ENCODE data around the gene RAB23.

The RAB23 gene

DNA sequence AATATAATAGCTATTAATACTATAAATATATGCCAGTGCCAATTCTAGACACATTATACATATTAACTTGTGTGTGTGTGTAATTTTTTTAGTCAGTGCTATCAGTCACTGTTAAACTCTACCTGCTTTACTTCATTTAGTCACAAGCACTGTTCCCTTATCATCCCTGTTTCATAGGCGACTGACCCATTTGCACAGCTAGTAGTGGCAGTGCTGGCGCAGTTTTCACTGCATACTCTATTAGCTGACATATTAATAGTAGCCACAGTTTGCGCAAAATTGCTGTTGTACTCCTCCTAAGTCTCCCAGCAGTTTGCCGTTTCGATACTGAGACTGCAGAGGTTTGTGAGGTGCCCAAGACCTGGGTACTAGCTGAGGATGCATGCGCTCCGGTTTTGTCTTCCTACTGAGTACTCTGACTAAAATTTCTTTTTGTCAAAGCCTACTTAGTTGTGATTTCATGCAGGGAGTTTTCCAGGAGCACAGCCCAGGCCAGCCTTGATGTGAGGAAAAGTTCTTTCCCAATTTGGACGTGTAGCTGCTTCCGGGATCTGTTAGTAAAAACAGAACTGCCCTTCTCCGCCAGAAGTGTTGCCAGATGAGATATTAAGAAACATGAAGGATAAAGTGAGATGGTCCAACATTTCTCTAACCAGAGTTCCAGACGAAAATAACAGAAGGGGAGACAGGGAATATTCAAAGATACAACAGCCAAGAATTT is 44.4 kb downstream of the RAB23 start:
- DNase-seq = no peak

- no peak for DNase-seq
Observed at GRCh38 chr6:57174511-57174907, 47.6 kb downstream of the RAB23 start.

DNA sequence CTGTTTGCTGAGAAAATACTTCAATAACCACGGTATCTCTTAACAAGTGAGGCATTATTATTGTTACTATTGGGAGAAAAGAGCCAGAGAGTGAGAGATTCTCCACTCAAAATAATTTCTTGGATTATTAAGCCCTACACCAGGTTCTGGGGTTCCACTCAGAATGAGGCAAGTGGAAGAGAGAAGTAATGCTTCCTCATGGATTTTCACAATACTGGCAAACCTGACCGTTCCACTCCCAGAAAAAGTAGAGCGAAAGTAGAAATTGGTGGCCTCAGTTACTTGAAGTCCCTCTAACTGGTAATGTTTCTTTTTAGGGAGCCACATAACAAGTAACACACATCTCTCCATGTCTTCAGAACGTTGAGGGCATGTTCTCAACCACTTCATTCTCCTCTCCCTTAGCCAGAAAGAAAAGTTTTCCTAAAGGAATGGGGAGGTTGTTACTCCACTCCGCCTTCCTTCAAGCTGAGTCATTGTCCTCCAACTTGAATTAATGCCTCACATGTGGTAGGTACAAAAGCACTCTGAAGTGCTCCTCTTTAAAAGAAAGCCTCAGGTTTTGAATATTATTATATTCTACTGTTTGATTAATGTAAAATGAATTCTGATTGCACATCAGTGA is 48.1 kb downstream of the RAB23 start:
- DNase-seq = peak; percentile 31

- DNase-seq = peak; percentile 58
Observed at GRCh38 chr6:57173056-57173885, 48.8 kb downstream of the RAB23 start.

DNA sequence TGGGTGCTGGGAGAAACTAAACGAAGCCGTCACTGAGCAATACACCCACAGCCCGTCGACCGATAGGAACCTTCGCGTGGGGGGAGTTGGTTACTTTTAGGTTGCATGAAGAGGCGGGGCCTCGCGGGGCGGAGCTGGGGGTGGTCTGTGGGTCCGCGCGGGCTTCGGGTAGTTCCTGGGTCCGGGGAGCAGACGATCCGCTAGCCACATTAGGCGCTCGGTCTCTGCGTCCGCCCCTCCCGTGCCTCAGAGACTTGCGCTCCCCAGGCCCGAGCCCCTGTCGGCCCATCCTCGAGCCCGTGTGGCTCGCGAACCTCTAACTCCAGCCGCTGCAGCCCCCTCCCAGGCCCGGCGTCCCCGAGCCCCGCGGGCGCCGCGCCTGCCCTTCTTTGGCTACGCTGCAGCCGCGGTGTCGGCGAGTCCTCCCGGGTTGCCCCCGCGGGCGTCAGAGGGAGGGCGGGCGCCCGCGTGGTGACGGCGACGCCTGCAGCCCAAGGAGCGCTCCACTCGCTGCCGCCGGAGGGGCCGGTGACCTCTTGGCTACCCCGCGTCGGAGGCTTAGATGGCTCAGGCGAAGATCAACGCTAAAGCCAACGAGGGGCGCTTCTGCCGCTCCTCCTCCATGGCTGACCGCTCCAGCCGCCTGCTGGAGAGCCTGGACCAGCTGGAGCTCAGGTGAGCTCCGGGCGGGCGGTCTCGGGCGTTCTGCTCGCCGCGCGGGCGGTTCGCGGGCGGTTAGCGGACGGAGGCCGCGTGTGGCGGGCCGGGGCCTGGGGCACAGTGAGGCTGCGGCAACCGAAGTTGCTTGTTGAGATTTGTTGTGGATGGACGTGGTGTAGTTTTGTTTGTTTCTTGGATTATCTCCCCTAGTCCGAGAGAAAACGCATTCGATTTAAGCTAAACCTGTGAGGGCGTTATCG is 49.7 kb downstream of the RAB23 start, which contains the start of gene BAG2:
Gene BAG2 (plus strand): TSS at position 191 of the 920 bp plus-strand sequence. CDS start 372 bp downstream, at position 563.
- DNase-seq = peak; percentile 94

DNA sequence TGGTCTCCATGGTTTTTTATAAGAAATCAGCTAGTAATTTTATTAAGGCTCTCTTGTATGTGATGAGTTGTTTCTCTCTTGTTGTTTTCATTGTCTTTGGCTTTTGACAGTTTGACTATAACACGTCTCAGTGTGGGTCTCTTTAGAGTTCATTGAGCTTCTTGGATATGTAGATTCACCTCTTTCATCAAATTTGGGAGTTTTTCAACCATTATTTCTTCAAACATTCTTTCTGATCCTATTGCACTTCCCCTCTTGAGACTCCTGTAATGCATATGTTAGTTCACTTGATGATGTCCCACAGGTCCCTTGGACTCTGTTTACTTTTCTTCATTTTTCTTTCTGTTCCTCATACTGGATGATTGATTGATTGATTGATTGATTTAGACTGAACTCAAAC is 57.0 kb downstream of the RAB23 start:
- no peak for DNase-seq

DNA sequence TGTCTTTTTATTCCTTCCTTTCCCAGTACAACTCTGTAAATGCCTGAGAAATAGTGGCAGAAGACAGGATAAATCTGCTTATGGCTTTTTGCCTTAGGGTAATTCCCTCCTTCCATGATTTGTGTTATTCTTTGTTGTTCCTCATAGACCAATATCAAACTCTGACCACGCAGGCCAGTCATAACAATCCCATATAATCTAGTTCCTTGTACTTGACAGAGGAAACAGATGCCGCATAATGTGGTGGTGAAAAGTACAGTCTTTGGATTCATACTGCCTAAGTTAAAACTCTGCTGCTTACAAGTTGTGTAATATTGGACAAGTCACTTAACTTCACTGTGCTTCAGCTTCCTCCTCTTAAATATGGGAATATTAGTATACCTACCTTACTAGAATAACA is 58.2 kb downstream of the RAB23 start:
- no peak for DNase-seq

- peak; percentile 78 for DNase-seq
Observed at GRCh38 chr6:57162516-57162915, 59.6 kb downstream of the RAB23 start.

- DNase-seq = no peak
Observed at GRCh38 chr6:57162028-57162427, 60.1 kb downstream of the RAB23 start.

GRCh38 chr6:57159127-57159526 is 63.0 kb downstream of the RAB23 start:
- no peak for DNase-seq

DNA sequence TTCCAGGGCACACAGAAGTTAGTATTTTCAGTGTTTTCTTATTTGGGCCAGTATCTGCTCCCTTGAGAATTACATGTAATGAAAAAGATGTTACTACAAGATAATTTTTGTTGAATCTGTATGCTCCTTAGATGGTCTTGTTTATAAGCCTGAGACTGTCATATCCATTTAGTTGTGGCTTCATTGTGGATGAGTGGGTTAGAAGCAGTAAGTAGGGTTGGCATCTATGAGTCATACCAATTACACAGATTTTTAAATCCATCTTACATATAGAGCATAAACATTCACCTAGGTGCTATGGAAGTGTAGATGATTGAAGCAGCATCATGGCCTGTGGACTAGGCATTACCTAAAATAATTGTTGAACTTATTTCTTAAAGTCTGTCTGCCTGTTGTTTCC is 63.4 kb downstream of the RAB23 start:
- no peak for DNase-seq

DNA sequence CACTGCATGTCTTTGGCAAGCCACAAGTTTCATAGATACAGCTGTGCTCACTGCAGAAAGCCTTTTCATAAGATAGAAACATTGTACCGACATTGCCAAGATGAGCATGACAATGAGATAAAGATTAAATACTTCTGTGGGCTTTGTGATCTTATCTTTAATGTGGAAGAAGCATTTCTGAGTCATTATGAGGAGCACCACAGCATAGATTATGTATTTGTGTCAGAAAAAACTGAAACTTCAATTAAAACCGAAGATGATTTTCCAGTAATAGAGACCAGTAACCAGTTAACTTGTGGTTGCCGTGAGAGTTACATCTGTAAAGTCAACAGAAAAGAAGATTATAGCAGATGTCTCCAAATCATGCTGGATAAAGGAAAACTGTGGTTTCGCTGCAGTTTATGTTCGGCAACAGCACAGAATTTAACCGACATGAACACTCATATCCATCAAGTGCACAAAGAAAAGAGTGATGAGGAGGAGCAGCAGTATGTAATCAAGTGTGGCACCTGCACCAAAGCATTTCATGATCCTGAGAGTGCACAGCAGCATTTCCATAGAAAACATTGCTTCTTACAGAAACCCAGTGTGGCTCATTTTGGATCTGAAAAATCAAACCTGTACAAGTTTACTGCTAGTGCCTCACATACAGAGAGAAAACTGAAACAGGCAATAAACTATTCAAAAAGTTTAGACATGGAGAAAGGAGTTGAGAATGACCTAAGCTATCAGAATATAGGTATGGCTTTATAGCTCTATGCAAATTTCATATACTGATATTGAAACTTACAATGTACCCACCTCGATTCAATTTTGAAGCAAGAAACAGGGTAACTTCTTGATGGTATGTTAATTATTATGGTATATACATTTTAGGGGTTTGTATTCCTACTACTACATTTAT is 73.9 kb downstream of the RAB23 start:
- no peak for DNase-seq

DNA sequence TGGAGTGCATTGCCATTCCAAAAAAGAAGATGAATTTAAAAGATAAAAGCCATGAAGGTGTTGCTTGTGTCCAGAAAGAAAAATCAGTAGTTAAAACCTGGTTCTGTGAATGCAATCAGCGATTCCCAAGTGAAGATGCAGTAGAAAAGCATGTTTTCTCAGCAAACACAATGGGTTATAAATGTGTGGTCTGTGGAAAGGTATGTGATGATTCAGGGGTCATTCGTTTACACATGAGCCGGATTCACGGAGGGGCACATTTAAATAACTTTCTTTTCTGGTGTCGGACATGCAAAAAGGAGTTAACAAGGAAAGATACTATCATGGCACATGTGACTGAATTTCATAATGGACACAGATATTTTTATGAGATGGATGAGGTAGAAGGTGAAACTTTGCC is 74.7 kb downstream of the RAB23 start:
- no peak for DNase-seq

GRCh38 chr6:57143690-57144089 is 78.4 kb downstream of the RAB23 start:
- no peak for DNase-seq

GRCh38 chr6:57142178-57142525 is 80.0 kb downstream of the RAB23 start:
- no peak for DNase-seq

- no peak for DNase-seq
Observed at GRCh38 chr6:57141451-57142177, 80.5 kb downstream of the RAB23 start.

DNA sequence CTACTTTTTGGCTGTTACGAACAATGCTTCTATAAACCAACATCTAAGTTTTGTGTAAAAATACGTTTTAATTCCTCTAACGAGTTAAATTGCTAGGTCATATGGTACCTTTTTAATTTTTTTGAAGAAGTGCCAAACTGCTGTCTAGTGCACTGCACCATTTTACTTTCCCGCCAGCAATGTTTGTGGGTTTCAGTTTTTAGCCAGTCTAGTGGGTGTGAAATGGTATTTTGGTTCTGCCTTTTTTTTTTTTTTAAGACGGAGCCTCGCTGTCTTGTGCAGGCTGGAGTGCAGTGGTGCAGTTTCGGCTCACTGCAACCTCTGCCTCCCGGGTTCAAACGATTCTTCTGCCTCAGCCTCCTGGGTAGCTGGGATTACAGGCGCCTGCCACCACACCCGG is 84.1 kb downstream of the RAB23 start:
- no peak for DNase-seq

DNA sequence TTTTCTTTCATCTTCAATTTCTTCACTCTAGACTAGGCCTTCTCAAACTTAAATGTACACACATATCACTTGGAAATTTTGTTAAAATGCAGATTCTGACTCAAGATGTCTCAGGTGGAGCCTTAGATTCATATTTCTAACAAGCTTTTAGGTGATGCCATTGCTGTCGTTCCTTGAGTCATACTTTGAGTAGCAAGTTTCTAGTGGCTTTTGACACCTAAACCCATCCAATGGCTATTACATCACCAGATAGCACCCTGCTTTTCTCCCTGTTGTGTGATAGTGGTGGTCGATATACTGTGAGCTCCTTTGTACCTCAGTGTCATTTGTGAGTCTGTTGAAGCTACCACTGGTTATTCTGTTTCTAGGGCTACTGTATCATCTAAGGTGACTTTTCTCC is 84.8 kb downstream of the RAB23 start:
- no peak for DNase-seq
